GM19467 (cell line): ENCODE results near the gene GPR32.
"Not testable (repeated sequence)": the region's sequence is repeated elsewhere in the genome, so short reads cannot be mapped to it uniquely, and the experiment has no call there.

Experiments
- ATAC-seq: cut with Tn5 transposase; IDR thresholded peaks from one replicate; pipeline ENCODE4 v1.9.1; 2021; ENCODE audit warnings: mild to moderate bottlenecking, moderate library complexity; ENCODE audit not compliant: unreplicated experiment

GPR32 gene, protein sequence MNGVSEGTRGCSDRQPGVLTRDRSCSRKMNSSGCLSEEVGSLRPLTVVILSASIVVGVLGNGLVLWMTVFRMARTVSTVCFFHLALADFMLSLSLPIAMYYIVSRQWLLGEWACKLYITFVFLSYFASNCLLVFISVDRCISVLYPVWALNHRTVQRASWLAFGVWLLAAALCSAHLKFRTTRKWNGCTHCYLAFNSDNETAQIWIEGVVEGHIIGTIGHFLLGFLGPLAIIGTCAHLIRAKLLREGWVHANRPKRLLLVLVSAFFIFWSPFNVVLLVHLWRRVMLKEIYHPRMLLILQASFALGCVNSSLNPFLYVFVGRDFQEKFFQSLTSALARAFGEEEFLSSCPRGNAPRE

DNA sequence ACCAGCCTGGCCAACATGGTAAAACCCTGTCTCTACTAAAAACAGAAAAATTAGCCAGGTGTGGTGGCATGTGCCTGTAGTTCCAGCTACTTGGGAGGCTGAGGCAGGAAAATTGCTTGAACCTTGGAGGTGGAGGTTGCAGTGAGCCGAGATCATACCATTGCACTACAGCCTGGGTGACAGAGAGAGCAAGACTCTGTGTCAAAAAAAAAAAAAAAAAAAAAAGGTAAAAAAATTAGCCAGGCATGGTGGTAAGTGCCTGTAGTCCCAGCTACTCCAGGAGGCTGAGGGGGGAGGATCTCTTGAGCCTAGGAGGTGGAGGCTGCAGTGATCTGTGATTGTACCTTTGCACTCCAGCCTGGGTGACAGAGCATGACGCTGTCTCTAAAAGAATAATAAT lies at the start of gene GPR32:
Gene GPR32, plus strand, starts transcription at position 301 of the 400 bp plus-strand sequence. CDS start 137 bp downstream, outside the sequence.
- ATAC-seq = not testable (repeated sequence)

GRCh38 chr19:50720921-50721381 lies 49.3 kb upstream of the GPR32 start:
- no peak for ATAC-seq

GRCh38 chr19:50721441-50722137 lies 48.7 kb upstream of the GPR32 start:
- no peak for ATAC-seq

DNA sequence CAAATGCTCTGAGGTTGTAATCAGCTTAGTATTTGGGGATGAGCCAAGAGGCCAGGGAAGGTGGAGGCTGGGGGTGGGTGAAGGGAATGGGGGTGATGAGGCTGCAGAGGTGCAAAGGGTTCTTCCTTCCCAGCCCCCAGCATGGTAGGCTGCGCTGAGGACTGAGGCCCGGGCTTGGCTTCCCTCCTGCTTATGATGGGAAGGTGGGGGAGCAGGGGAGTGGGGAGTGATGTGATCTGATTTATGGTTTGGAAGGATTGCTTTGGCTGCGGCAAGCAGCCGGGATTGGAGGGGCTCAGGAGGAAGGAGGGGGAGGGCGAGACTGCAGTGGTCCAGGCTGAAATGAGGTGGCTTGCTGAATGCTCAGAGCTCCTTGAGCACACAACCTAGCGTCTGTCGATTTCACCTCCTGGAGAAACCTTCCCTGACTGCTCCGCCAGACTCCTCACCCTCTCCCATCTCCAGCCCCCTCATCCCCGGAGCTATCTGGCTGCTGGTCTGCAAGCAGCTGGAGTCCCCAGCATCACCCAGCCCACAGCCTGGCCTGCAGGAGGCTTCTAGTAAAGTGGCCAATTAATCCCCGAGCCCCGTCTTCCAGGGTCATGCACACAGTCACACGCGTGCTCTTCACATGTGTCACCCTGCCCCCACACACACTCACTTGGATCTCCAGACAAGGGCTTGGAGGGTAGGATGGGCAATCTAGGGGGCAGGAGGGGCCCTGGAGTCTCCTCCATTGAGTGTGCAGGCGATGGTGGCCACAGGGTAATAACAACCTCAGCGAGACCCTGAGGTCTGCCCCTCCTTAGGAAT lies 47.9 kb upstream of the GPR32 start:
- no peak for ATAC-seq

DNA sequence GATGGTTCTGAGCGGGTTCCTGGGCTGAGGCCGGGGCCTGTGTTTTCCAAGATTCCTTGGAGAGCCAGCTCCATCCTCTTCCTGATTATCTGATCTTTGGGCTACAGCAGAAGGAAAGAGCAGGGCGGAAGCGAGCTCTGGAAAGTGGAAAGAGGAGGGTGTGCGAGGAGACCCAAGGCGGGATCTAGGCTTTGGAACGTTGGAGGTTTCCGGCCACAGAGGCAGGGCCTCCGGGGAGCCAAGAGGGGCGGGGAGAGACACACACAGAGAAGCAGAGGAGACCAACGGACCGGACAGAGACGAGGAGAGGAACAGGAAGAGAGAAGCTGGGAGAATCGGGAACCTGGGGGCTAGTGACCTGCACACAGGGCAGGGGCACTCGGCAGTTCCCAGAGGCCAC lies 47.2 kb upstream of the GPR32 start, which contains the start of gene CLEC11A:
Gene CLEC11A, plus strand, starts transcription at position 296 of the 400 bp plus-strand sequence. CDS start 162 bp downstream, outside the sequence.
- no peak for ATAC-seq

- no peak for ATAC-seq
Measured at GRCh38 chr19:50723735-50724521, 46.3 kb upstream of the GPR32 start.

DNA sequence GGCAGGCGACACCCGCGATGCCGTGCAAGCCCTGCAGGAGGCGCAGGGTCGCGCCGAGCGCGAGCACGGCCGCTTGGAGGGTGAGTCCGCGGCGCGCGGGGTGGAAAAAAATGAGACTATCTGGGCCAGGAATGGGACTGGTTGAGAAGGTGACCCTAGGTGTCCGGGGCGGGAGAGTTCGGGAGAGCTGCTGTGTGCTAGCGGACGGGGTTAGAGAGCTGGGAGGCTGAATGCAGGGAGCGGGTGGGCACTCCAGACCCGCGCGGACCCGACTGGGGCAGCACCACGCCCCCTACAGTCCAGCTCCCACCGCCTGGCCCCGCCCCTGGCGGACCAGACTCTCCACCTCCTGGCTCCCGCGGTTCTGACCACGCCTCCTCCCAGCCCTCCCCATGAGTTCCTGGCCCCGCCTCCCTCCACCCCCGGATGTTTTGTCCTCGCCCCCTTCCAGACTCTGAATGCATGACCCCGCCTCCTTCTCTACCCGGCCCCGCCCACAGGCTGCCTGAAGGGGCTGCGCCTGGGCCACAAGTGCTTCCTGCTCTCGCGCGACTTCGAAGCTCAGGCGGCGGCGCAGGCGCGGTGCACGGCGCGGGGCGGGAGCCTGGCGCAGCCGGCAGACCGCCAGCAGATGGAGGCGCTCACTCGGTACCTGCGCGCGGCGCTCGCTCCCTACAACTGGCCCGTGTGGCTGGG lies 45.6 kb upstream of the GPR32 start:
- peak; percentile 82 for ATAC-seq

- ATAC-seq = no peak
Measured at GRCh38 chr19:50725218-50725910, 44.9 kb upstream of the GPR32 start.

- no peak for ATAC-seq
Measured at GRCh38 chr19:50725911-50726230, 44.4 kb upstream of the GPR32 start.

DNA sequence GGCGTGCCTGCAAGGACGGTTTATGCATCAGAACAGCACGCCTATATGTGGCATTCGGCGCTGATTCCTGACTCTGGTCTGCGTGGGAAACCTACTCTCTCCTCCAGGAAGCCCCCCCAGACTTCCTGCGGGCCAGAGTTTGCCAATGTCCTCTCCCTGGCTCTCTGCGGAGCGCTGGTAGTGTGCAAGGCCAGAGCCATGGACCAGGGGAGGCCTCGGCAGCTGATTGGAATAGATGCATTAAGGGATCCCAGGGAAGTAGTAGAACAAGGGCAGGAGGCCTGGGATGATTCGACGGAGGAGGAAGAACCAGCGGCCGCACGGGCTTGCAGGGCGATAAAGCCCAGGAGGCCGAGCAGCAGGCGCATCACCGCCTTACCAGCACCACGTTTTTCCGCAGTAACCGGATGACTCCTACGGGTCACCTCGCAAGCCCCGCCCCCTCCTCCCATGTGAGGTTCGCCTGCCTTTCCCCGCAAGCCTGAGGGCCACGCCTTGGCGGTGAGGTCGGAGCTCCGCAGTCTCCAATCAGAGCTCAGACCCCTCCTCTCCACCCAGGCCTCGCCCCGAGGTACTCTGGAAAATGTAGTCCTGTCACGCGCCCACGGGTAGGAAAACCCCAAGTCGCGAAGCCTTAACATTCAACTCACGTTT lies 42.1 kb upstream of the GPR32 start:
- no peak for ATAC-seq

- ATAC-seq = no peak
Measured at GRCh38 chr19:50729894-50730293, 40.4 kb upstream of the GPR32 start.

GRCh38 chr19:50735869-50736268 lies 34.4 kb upstream of the GPR32 start:
- no peak for ATAC-seq

DNA sequence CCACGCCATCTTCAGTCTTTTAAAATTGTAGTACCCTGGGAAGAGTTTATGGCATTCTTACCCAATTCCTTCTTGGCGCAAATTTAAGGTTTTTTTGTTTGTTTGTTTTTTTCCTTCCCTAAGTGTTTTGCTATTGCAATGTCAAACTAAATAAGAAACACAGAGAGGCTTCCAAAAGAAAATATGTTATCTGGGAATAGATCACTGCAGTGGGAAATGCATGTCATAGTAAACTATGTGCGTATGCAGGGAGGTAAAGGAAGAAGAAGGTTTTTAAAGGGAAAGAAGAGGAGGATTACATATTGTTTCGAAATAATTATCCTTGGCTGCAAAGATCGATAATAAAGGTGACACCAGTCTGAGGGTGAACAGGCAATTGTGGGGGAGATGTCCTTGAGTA lies 33.9 kb upstream of the GPR32 start:
- no peak for ATAC-seq

- no peak for ATAC-seq
Measured at GRCh38 chr19:50739132-50739913, 30.9 kb upstream of the GPR32 start.

- ATAC-seq = no peak
Measured at GRCh38 chr19:50739914-50740426, 30.3 kb upstream of the GPR32 start.

- ATAC-seq = no peak
Measured at GRCh38 chr19:50741179-50741933, 28.9 kb upstream of the GPR32 start.

- ATAC-seq = no peak
Measured at GRCh38 chr19:50743537-50743936, 26.7 kb upstream of the GPR32 start.
